Posterior cingulate gyrus (tissue), 11 donors: Measurements from ENCODE around the gene UCN2.
"Not testable (repeated sequence)": the region's sequence is repeated elsewhere in the genome, so short reads cannot be mapped to it uniquely, and the experiment has no call there.

Source experiments
- DNase-seq, 10 donors: peaks; one replicate each; pipeline versions ENCODE4 v3.0.0 to v3.0.0-alpha.2; 2020 to 2021; ENCODE audit warnings: mixed read lengths in 3 of 10
- intact Hi-C: fragments of 100-400 bp; cut with DNase I; formaldehyde crosslinking; loops from one replicate; pipeline ENCODE4 v1.15.1; 2023

The UCN2 gene

GRCh38 chr3:48564667-48565066 lies 1.1 kb upstream of the UCN2 start:
- DNase-seq, result no peak
- intact Hi-C loops, result loop anchor here (5.0 kb wide), 1 partner anchor 38 kb away; no protein-coding TSS in a partner anchor

GRCh38 chr3:48564022-48564421 lies 441 bp upstream of the UCN2 start:
- intact Hi-C loops, result loop anchor here (5.0 kb wide), 1 partner anchor 38 kb away; no protein-coding TSS in a partner anchor

GRCh38 chr3:48562367-48563095 lies 1.1 kb downstream of the UCN2 start:
- DNase-seq, result no peak
- intact Hi-C loops, result loop anchor here (5.0 kb wide), 1 partner anchor 40 kb away; no protein-coding TSS in a partner anchor

More at GRCh38 chr3:48564022-48564421, 441 bp upstream of the UCN2 start:
- peak in 6 of 10 donors; percentile 44 to 96 (median 68) for DNase-seq

- peak in 3 of 10 donors; percentile 23 to 89 (median 39) for DNase-seq
- intact Hi-C loops, result loop anchor here (5.0 kb wide), 1 partner anchor 41 kb away; no protein-coding TSS in a partner anchor
Observed at GRCh38 chr3:48561045-48561736, 2.4 kb downstream of the UCN2 start.

- intact Hi-C loops, result loop anchor here (5.0 kb wide), 1 partner anchor 42 kb away; no protein-coding TSS in a partner anchor
- no peak for DNase-seq
Observed at GRCh38 chr3:48560648-48561018, 2.9 kb downstream of the UCN2 start.

- DNase-seq, result no peak
- intact Hi-C loops, result loop anchor here (5.0 kb wide), 1 partner anchor 111 kb away; the partner anchor contains the start of gene ATRIP
Observed at GRCh38 chr3:48558493-48559134, 5.0 kb downstream of the UCN2 start.

- peak; percentile 99 to 100 (median 100) for DNase-seq
Observed at GRCh38 chr3:48556796-48557626, 6.6 kb downstream of the UCN2 start, which contains the start of gene PFKFB4. PFKFB4 (minus strand) TSS chr3:48556803; CDS start chr3:48556777, 26 bp downstream.

GRCh38 chr3:48555949-48556795 lies 7.4 kb downstream of the UCN2 start:
- DNase-seq, result peak in 1 of 10 donors; percentile 21
- intact Hi-C loops, result loop anchor here (5.0 kb wide), 1 partner anchor 109 kb away; the partner anchor contains the start of gene ATRIP

More at GRCh38 chr3:48556796-48557626, 6.6 kb downstream of the UCN2 start, which contains the start of gene PFKFB4:
- intact Hi-C loops, result loop anchor here (5.0 kb wide), 1 partner anchor 110 kb away; the partner anchor contains the start of gene ATRIP

GRCh38 chr3:48555231-48555948 lies 8.2 kb downstream of the UCN2 start:
- intact Hi-C loops, result loop anchor here (5.0 kb wide), 1 partner anchor 108 kb away; the partner anchor contains the start of gene ATRIP

GRCh38 chr3:48553886-48554845 lies 9.4 kb downstream of the UCN2 start:
- intact Hi-C loops, result no loop called here
- no peak for DNase-seq

More at GRCh38 chr3:48555231-48555948, 8.2 kb downstream of the UCN2 start:
- DNase-seq, result no peak

GRCh38 chr3:48553361-48553760 lies 10.2 kb downstream of the UCN2 start:
- DNase-seq, result no peak
- intact Hi-C loops, result no loop called here

- no peak for DNase-seq
- intact Hi-C loops, result no loop called here
Observed at GRCh38 chr3:48552111-48552951, 11.2 kb downstream of the UCN2 start.

GRCh38 chr3:48551651-48552050 lies 11.9 kb downstream of the UCN2 start:
- intact Hi-C loops, result not testable (repeated sequence)

GRCh38 chr3:48548729-48549705 lies 14.6 kb downstream of the UCN2 start:
- DNase-seq, result peak; percentile 71 to 98 (median 92)
- intact Hi-C loops, result loop anchor here (1.0 kb wide), 1 partner anchor 84 kb away; no protein-coding TSS in a partner anchor

More at GRCh38 chr3:48551651-48552050, 11.9 kb downstream of the UCN2 start:
- DNase-seq, result not testable (repeated sequence)
